RCC 7860 (cell line): ENCODE data around the gene CRYBA4.

ENCODE experiments used
- DNase-seq: peaks from one replicate; pipeline ENCODE4 v3.0.0-alpha.2; 2015; ENCODE audit warnings: low spot score
- FAIRE-seq: peaks from 2 replicates; lab custom pipeline; 2012; peaks lifted over from hg19 to GRCh38; lab: Jason Lieb, UNC

CRYBA4 gene

GRCh38 chr22:26658671-26659478 is 37.1 kb downstream of the CRYBA4 start:
- FAIRE-seq (peak; percentile 79), DNase-seq (peak; percentile 78)

- FAIRE-seq = no peak
- DNase-seq = no peak
Observed at GRCh38 chr22:26660356-26660755, 38.6 kb downstream of the CRYBA4 start.

- FAIRE-seq = no peak
Observed at GRCh38 chr22:26660961-26661578, 39.3 kb downstream of the CRYBA4 start.

GRCh38 chr22:26662160-26662559 is 40.4 kb downstream of the CRYBA4 start:
- no peak for FAIRE-seq
- DNase-seq = no peak

More at GRCh38 chr22:26660961-26661578, 39.3 kb downstream of the CRYBA4 start:
- no peak for DNase-seq

GRCh38 chr22:26663374-26663923 is 41.7 kb downstream of the CRYBA4 start:
- DNase-seq (no peak), FAIRE-seq (no peak)

GRCh38 chr22:26665813-26666231 is 44.1 kb downstream of the CRYBA4 start:
- no peak for FAIRE-seq

GRCh38 chr22:26667140-26667539 is 45.4 kb downstream of the CRYBA4 start:
- DNase-seq = no peak
- FAIRE-seq = no peak

More at GRCh38 chr22:26665813-26666231, 44.1 kb downstream of the CRYBA4 start:
- peak; percentile 12 for DNase-seq

GRCh38 chr22:26669060-26669481 is 47.3 kb downstream of the CRYBA4 start:
- DNase-seq = no peak
- no peak for FAIRE-seq

GRCh38 chr22:26670459-26670858 is 48.7 kb downstream of the CRYBA4 start:
- FAIRE-seq (no peak), DNase-seq (no peak)

GRCh38 chr22:26671317-26672059 is 49.7 kb downstream of the CRYBA4 start:
- peak; percentile 77 for FAIRE-seq
- peak; percentile 85 for DNase-seq

- DNase-seq (no peak), FAIRE-seq (no peak)
Observed at GRCh38 chr22:26672060-26672471, 50.3 kb downstream of the CRYBA4 start.

- FAIRE-seq = peak; percentile 83
- DNase-seq = peak; percentile 87
Observed at GRCh38 chr22:26672590-26673468, 51.1 kb downstream of the CRYBA4 start.

GRCh38 chr22:26673486-26673885 is 51.7 kb downstream of the CRYBA4 start:
- FAIRE-seq (no peak), DNase-seq (peak; percentile 19)

- DNase-seq = peak; percentile 17
- FAIRE-seq = no peak
Observed at GRCh38 chr22:26674211-26675190, 52.7 kb downstream of the CRYBA4 start.

GRCh38 chr22:26675687-26676268 is 54.0 kb downstream of the CRYBA4 start:
- no peak for FAIRE-seq

GRCh38 chr22:26677217-26677616 is 55.5 kb downstream of the CRYBA4 start:
- FAIRE-seq (no peak), DNase-seq (no peak)

More at GRCh38 chr22:26675687-26676268, 54.0 kb downstream of the CRYBA4 start:
- no peak for DNase-seq

GRCh38 chr22:26679003-26679629 is 57.4 kb downstream of the CRYBA4 start:
- FAIRE-seq (peak; percentile 58), DNase-seq (peak; percentile 73)
